T-helper 17 cell (primary cell): Measurements from ENCODE around the gene DNAH3. TPM values are rescaled to one million over a fixed set of nuclear protein-coding genes. Genes with fewer than 3 reads are reported as not detected.

Experiments used
- ATAC-seq: fragments of 150-1000 bp; cut with Tn5 transposase; 2 replicates; pipeline ENCODE4 v1.10.0; 2021; ENCODE audit warnings: mild to moderate bottlenecking, moderate library complexity
- DNase-seq, 3 donors: peaks; one replicate each; pipeline versions ENCODE4 v3.0.0 to v3.0.0-alpha.2; 2020 to 2021
- H3K9me3 ChIP-seq: one replicate; pipeline ENCODE4 v1.7.0; 2013; ENCODE audit warnings: low read length, mild to moderate bottlenecking; ENCODE audit not compliant: control insufficient read depth, poor library complexity, severe bottlenecking
- H3K27ac Mint-ChIP-seq: one replicate; pipeline ENCODE4 v1.8.0; 2022; ENCODE audit warnings: mild to moderate bottlenecking, moderate library complexity, mixed read lengths
- H3K27me3 Mint-ChIP-seq: one replicate; pipeline ENCODE4 v1.8.0; 2022; ENCODE audit warnings: mixed read lengths
- H3K36me3 Mint-ChIP-seq: one replicate; pipeline ENCODE4 v1.8.0; 2022; ENCODE audit warnings: low read depth, mixed read lengths
- H3K4me1 Mint-ChIP-seq: one replicate; pipeline ENCODE4 v1.8.0; 2022; ENCODE audit warnings: mild to moderate bottlenecking, mixed read lengths
- H3K4me3 Mint-ChIP-seq: one replicate; pipeline ENCODE4 v1.8.0; 2022; ENCODE audit warnings: mild to moderate bottlenecking, moderate library complexity, mixed read lengths
- total RNA-seq, 4 donors: library from RNA in 2 of 4; stranded (reverse) in 2 of 4; gene quantifications; one replicate each; pipeline ENCODE4 v1.2.3 and lab custom pipeline; 2022 to 2026

DNAH3 gene
- total RNA-seq, 2 donors from 2014 or later, result 0.10 TPM; not detected in 1

DNA sequence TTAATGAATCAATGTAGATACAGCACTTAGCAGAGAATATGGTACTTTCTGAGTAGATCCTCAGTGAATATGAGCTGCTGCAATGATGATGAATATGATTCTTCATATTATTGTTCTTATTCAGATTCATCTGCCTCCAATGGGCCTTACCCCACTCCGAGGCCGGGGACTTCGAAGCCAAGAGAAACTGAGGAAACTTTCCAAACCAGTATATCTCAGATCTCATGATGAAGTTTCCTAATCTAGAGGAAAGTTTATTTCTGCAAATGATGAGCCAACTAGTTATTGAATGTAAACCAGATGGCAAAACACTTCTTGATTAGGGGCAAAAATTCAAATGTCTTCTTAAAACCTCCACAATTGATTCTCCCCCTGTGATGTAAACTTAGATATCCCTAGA, 226.8 kb downstream of the DNAH3 start:
- Mint-ChIP-seq H3K36me3 (peaks cover 5% of the 10 kb centered on the region), H3K27me3 (no peaks in the 10 kb centered on the region), H3K27ac (peak overlapping the region; percentile 39), H3K4me1 (no peaks in the 10 kb centered on the region), H3K4me3 (no peak overlapping the region)
- no peaks in the 10 kb centered on the region for H3K9me3 ChIP-seq
- ATAC-seq (no peak), DNase-seq (no peak)

DNA sequence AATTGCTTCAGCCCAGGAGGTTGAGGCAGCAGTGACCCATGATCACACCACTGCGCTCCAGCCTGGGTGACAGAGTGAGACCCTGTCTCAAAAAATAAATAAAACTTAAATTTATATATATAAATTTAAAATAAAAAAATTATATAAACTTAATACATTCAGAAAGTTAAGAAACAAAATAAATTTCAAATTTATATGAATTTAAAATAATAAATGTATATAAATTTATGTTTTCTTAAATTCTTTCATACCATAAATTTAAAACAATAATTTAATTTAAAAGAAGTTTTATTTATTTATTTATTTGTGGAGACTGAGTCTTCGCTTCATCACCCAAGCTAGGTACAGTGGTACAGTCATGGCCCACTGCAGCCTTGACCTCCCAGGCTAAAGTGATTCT, 229.8 kb downstream of the DNAH3 start:
- H3K4me1 Mint-ChIP-seq, result peaks cover 8% of the 10 kb centered on the region
- no peak for ATAC-seq
- no peak for DNase-seq
- no peak overlapping the region for H3K4me3 Mint-ChIP-seq
- no peaks in the 10 kb centered on the region for H3K27me3 Mint-ChIP-seq
- no peaks in the 10 kb centered on the region for H3K9me3 ChIP-seq
- no peak overlapping the region for H3K27ac Mint-ChIP-seq
- peaks cover 7% of the 10 kb centered on the region for H3K36me3 Mint-ChIP-seq

DNA sequence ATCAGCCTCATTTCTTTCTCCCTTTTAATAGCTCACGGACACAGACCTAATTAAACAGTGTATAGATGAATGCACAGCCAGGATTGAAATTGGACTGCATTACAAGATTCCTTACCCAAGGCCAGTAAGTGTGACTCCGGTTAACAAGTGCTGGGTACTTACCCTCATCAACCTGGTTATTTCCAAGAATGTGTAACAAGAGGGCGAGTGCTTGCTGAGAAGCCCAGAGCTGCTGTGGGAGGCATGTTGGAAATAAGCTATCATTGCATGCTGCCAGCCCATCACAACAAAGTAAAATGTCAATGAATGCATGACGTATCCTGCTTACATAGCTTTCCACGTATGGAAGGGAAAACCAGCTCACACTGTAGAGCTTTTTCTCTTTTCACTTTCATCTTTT, 230.6 kb downstream of the DNAH3 start:
- ATAC-seq, result no peak
- DNase-seq, result no peak
- no peaks in the 10 kb centered on the region for H3K9me3 ChIP-seq
- Mint-ChIP-seq H3K36me3 (peaks cover 7% of the 10 kb centered on the region), H3K4me1 (peaks cover 10% of the 10 kb centered on the region), H3K27me3 (no peaks in the 10 kb centered on the region), H3K4me3 (no peak overlapping the region), H3K27ac (no peak overlapping the region)

DNA sequence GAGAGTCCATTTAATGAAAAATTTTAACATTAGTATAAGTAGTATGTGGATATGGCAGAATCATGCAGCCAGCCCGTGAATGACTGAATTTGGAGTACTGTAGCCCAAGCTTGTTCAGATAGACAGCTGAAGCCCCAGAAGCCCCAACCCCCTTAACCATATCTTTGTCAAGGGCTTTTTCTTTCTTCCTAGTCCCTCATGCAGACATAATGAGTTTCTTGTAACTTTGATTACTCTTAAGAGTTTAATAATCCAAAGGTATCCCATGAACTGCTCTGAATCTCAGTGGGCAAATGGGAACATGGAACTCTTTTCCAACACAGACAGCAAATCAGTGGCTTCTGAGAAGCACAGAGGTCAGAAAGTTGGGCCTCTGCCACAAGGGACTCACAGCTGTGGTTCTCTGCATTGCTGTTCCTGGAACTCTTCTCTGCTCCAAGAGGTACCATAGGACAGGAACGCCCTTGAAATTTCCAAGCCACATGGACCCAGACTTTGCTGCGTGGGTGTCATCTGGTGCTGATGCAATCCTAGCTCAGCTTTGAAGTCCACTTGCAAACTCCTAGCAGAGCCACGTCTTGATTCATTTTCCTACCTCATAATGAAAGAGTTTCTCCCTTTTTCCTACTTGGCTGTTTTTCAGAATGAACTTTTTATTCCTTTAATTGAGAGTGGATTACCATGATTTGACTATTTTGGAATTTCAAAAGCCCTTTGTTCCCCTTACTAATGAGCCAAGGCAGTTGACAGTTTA, 232.0 kb downstream of the DNAH3 start:
- Mint-ChIP-seq H3K27me3 (no peaks in the 10 kb centered on the region), H3K4me1 (peaks cover 10% of the 10 kb centered on the region), H3K36me3 (peaks cover 7% of the 10 kb centered on the region), H3K4me3 (no peak overlapping the region), H3K27ac (no peak overlapping the region)
- ATAC-seq, result no peak
- H3K9me3 ChIP-seq, result no peaks in the 10 kb centered on the region
- DNase-seq, result no peak

DNA sequence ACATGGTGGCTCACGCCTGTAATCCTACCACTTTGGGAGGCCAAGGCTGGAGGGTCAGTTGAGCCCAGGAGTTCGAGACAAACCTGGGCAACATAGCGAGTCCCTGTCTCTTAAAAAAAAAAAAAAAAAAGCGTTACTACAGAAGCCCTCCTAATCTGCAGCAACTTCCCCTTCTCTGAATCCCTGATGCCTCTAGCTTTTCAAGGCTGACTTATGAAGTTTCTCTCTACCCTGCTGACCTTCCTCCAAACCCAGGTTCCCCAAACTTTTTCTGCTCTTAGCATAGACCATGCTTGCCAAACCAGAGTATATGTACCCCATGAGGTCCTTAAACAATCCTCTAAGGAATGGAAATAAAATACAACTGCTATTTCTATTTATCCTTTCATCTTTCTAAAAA, 233.7 kb downstream of the DNAH3 start:
- H3K9me3 ChIP-seq, result no peaks in the 10 kb centered on the region
- Mint-ChIP-seq H3K4me3 (no peak overlapping the region), H3K4me1 (peaks cover 10% of the 10 kb centered on the region), H3K27me3 (no peaks in the 10 kb centered on the region), H3K27ac (no peak overlapping the region), H3K36me3 (peaks cover 5% of the 10 kb centered on the region)
- DNase-seq (no peak), ATAC-seq (no peak)

DNA sequence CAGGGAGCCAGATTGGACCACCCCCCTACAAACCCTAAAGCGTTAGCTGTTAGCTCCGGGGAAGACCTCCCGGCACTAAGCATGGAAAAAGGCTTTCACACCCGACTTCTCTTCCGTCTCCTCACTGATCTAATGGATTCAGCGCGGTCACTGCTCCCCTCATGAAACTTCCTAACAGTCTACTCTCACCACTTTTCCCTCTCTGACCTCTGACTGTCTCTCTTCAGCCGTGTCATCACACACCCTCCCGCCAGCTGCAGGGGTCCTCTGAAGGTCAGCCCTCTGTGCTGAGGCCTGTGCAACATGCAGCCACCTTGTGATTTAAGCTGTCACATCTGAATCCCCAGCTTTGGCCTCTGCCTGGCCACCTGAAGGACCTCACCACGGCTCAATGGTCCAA, 234.4 kb downstream of the DNAH3 start:
- ATAC-seq (no peak), DNase-seq (no peak)
- no peak overlapping the region for H3K27ac Mint-ChIP-seq
- H3K4me1 Mint-ChIP-seq, result peaks cover 13% of the 10 kb centered on the region
- H3K9me3 ChIP-seq, result no peaks in the 10 kb centered on the region
- no peaks in the 10 kb centered on the region for H3K27me3 Mint-ChIP-seq
- H3K4me3 Mint-ChIP-seq, result no peak overlapping the region
- H3K36me3 Mint-ChIP-seq, result peaks cover 5% of the 10 kb centered on the region

DNA sequence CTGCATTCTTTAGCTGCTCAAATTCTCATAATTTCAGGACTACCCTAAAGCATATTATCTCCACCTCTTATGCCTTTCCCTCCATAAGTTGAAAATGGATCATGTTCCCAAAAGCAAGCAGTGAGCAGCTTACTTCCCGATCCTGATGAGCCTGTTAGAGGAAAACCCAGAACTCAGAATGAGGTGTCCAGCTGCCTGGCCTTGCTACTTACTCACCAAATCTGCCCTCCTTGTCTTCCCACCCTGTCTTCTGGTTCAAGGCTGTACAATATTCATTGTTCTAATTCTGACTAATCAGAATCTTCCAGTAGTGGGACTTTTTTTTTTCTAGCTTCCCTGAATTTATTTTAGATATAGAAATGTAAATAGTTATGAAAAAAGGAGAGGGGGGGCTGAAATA, 239.3 kb downstream of the DNAH3 start:
- Mint-ChIP-seq H3K27me3 (no peaks in the 10 kb centered on the region), H3K4me3 (no peak overlapping the region), H3K27ac (no peak overlapping the region), H3K4me1 (peaks cover 18% of the 10 kb centered on the region), H3K36me3 (peaks cover 5% of the 10 kb centered on the region)
- ATAC-seq, result no peak
- DNase-seq, result no peak
- no peaks in the 10 kb centered on the region for H3K9me3 ChIP-seq

DNA sequence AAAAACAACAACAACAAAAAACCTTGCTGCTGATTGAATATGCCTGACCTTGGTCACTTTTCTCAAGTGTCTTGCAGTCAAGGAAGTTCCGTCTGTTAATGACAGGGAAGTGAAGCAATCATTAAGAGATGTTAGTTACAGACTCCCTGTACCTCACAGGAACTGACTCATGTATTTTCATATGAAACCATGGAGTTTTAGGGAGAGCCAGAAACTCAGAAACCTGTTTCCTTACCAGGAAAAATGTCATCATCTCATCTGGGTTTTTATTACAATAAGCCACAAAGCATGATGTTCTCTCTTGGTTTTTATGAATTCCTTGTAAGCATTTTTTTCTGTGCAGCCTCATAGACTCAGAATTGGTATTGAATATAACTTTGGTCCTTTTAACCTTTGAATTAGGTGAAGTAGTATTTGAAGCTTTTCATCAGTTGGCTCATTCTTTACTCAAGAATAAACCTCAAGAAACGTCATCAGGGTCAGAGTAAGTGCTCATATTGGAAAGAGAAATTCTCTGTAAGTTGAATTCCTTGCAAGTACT, 239.8 kb downstream of the DNAH3 start:
- H3K27ac Mint-ChIP-seq, result no peak overlapping the region
- ATAC-seq, result no peak
- no peak overlapping the region for H3K4me3 Mint-ChIP-seq
- DNase-seq, result no peak
- peaks cover 19% of the 10 kb centered on the region for H3K4me1 Mint-ChIP-seq
- H3K36me3 Mint-ChIP-seq, result peaks cover 3% of the 10 kb centered on the region
- H3K9me3 ChIP-seq, result no peaks in the 10 kb centered on the region
- H3K27me3 Mint-ChIP-seq, result no peaks in the 10 kb centered on the region

DNA sequence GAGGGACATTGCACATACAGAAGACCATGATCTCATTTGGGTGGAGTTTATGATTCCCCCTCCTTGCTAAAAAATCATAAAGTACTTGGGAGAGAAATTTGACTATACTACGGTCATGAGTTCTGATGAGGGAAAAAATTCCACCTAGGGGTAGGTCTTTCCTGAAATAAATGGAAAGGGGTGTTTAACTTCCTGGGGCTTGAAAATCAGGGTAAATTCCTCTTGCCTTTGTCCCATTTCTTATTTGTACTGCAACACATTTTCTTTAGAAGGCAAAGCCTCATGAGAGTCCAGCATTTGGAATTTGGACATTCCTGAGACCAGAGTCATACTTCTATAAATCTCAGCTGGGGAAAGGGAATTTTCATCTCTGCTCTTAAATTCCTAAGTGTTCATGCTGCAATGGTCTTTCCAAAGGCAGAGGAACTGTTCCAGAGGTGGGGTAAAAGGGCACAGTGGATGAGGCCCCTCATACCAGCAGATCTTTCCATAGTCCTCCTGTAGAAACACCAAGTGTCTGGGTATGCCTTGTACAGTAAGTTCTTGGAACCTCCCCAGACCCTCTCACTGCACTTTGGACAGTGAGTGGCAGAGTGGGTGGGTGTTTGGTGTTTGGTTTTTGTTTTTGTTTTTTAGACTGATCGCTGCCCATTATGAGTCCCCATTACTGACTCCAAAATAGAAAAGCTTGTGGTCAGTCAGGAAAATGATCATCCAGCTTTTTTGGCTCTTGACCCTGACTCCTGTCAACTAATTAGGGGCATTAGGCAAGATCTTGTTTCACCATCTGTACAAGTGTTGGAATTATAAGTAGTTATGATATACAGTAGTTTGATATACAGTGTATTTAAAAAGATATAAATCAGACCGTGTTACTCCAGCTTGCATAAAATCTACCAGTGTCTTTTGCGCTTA, 244.0 kb downstream of the DNAH3 start:
- ATAC-seq (no peak), DNase-seq (no peak)
- Mint-ChIP-seq H3K27me3 (no peaks in the 10 kb centered on the region), H3K4me3 (no peak overlapping the region), H3K4me1 (peaks cover 44% of the 10 kb centered on the region), H3K27ac (peak overlapping the region; percentile 49), H3K36me3 (peaks cover 3% of the 10 kb centered on the region)
- no peaks in the 10 kb centered on the region for H3K9me3 ChIP-seq

DNA sequence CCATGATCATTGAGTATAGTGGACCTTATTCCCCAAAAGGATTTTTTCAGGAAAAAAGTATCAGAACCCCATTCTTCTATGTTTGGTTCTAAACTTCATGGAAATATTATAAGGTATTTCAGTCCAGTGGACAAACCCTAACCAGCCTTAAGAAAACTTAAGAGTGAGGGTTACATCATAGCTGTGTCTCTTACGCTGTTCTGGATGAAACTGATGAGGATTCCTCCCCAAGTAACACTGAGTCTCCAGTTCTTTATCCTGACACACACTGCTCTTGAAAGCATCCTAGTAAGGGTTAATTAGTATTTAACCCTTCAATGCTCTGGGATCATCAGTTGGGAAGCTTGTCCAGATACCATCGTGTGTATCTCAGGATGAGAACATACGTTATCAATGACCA, 245.1 kb downstream of the DNAH3 start:
- Mint-ChIP-seq H3K4me3 (no peak overlapping the region), H3K27me3 (no peaks in the 10 kb centered on the region), H3K27ac (peak overlapping the region; percentile 49), H3K36me3 (peaks cover 3% of the 10 kb centered on the region), H3K4me1 (peaks cover 50% of the 10 kb centered on the region)
- no peak for DNase-seq
- ATAC-seq, result no peak
- H3K9me3 ChIP-seq, result no peaks in the 10 kb centered on the region

DNA sequence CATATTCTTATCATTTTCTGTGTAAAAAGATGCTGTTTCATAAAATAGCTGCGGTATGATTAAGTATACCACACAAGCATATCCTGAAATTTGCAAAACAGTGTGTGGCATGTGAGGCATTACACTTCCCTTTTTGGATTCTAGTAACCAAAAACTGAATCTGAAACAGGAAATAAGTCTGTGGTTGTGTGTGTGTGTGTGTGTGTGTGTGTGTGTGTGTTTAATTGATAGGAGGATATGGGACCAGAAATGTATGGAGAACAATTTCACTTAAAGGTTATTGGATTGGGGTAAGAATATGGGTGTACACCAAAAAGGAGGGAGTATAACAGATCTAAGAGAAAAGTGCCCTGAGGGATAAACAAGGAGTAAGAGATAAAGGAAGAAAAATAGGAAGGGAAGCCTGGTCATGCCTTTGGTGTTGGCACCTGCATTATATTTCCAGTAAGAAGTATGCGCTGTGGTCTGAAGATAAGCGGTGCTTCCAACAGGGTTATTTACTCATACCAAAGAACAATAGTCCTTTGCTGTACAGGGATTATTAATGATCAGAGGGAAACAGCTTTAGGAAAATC, 246.1 kb downstream of the DNAH3 start:
- DNase-seq, result no peak
- H3K27me3 Mint-ChIP-seq, result no peaks in the 10 kb centered on the region

DNA sequence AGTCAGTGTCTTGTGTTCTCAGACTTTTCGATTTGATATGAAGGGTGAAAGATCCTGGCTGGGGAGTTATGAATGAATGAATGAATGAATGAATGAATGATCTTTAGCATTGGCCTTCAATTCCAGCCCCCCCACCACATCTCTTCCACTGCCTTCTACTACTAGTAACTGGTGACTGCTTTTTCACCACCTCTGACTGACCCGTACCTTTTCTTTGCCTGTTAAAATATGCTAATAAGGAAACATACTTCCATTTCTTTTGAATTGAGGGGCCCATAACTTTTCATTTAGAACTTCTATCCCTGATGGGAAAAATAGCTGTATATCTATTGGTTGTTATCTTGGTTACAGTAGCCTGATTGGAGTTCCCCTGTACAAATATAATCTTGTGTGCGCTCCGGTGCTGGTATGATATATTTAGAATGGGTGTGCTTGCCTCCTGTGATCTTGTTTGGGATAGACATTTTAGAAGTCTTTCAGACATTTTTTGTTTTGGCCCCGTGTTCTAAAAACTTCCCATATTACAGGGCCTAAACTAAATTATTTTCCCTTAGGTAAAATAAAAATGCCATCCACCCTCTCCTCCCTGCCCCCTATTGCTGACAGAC, 246.6 kb downstream of the DNAH3 start:
- Mint-ChIP-seq H3K4me3 (peak overlapping the region; percentile 51), H3K27ac (peak overlapping the region; percentile 83), H3K4me1 (peaks cover 58% of the 10 kb centered on the region), H3K36me3 (peaks cover 6% of the 10 kb centered on the region), H3K27me3 (no peaks in the 10 kb centered on the region)
- ATAC-seq, result no peak
- H3K9me3 ChIP-seq, result no peaks in the 10 kb centered on the region
- DNase-seq, result no peak

More for the DNA sequence above, 246.1 kb downstream of the DNAH3 start:
- no peak for ATAC-seq
- H3K4me3 Mint-ChIP-seq, result peak overlapping the region; percentile 51
- no peaks in the 10 kb centered on the region for H3K9me3 ChIP-seq
- peaks cover 6% of the 10 kb centered on the region for H3K36me3 Mint-ChIP-seq
- peak overlapping the region; percentile 83 for H3K27ac Mint-ChIP-seq
- peaks cover 54% of the 10 kb centered on the region for H3K4me1 Mint-ChIP-seq
